HT1080 (cell line): Measurements from ENCODE around the gene EFCAB6. TPM values are rescaled to one million over a fixed set of nuclear protein-coding genes. Genes with fewer than 3 reads are reported as not detected.

Experiments used
- DNase-seq: peaks from one replicate; pipeline ENCODE4 v3.0.0-alpha.2; 2015; ENCODE audit warnings: low read depth
- small RNA-seq: library from RNA; depleted of rRNA; stranded (forward); fragments of <200 nt; gene quantifications from one replicate; pipeline ENCODE3, GENCODE V24; 2014
- total RNA-seq: library from RNA; depleted of rRNA; stranded (reverse); fragments of >200 nt; shearing (Covaris generic); gene quantifications from 2 replicates; pipeline ENCODE4 v1.2.3, GENCODE V29; 2014; rRNA removed

EFCAB6 gene
- total RNA-seq, 1 experiment from 2014 or later = not detected

GRCh38 chr22:43488031-43488866 lies 323.9 kb downstream of the EFCAB6 start:
- no peak for DNase-seq

DNA sequence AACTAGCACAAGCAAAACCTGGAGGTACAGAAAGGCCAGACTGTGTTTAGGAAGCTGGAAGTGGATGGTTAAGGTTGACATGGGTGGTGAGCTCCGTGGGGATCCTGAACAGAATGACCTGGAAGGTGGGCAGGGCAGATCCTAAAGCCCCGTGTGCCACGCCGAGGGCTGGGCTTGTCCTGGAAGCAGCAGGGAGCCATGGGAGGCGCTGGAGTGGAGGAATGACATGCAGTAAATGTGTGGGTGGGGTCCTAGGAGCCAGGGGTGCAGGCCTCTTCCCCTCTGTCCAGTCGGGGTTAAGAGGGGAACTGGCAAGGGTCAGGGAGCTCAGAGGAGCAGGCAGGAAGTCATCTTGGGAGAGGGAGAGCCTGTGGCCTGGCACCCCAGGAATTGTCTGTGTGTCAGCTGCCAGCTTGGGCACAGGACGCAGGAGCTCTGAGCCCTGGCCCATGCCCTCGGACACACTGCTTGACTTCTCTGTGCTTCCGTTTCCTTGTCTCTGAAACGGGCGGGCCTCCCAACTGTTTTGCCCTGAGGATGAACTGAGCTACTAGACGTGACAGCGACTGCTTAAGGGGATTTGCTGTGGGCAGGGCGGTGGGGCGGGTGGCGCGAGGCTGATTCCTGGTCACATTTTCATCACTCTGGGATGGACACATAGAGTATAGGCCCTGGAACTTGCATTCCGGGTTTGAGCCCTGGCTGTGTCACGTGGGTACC lies 324.6 kb downstream of the EFCAB6 start:
- no peak for DNase-seq

- no peak for DNase-seq
These were observed 326.5 kb downstream of the EFCAB6 start for GRCh38 chr22:43485502-43486089.

GRCh38 chr22:43484227-43484626 lies 327.9 kb downstream of the EFCAB6 start:
- DNase-seq = no peak

DNA sequence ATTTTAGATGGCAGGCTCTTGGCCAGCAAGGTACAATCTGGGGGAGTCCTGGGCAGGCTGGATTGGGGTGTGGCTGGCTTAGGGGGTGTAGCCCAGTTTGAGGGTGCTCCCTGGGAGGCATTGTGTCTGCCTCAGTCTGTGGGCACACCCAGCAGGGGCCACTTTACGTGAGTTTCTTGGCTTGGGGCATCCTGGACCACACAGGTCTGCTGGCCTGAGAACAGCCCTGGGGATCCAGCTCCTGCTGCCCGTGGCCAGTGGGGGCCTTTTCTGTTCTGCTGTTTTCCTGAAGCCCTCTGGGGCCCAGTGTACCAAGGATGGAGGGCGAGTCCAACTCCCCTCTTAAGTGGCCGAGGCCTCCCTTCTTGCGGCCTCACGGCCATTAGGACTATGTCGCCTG lies 328.4 kb downstream of the EFCAB6 start:
- no peak for DNase-seq

GRCh38 chr22:43483266-43483665 lies 328.8 kb downstream of the EFCAB6 start:
- no peak for DNase-seq

DNA sequence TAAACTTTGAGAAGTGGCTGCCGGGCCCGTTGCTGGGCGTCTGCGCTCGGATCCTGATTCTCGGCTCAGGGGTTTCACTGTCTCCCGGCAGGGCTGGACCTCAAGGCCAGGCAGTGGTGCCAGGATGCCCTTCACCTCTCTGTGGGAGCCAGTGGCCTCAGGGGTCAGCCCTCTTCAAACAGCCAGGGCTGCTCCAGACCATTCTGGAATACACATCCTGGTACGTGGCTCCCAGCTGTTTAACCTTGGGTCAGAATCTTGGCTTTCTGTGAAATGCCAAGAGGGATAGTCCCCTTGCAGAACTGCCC lies 329.8 kb downstream of the EFCAB6 start:
- no peak for DNase-seq

GRCh38 chr22:43481568-43482317 lies 330.4 kb downstream of the EFCAB6 start:
- DNase-seq = no peak

GRCh38 chr22:43479962-43480361 lies 332.1 kb downstream of the EFCAB6 start:
- no peak for DNase-seq

DNA sequence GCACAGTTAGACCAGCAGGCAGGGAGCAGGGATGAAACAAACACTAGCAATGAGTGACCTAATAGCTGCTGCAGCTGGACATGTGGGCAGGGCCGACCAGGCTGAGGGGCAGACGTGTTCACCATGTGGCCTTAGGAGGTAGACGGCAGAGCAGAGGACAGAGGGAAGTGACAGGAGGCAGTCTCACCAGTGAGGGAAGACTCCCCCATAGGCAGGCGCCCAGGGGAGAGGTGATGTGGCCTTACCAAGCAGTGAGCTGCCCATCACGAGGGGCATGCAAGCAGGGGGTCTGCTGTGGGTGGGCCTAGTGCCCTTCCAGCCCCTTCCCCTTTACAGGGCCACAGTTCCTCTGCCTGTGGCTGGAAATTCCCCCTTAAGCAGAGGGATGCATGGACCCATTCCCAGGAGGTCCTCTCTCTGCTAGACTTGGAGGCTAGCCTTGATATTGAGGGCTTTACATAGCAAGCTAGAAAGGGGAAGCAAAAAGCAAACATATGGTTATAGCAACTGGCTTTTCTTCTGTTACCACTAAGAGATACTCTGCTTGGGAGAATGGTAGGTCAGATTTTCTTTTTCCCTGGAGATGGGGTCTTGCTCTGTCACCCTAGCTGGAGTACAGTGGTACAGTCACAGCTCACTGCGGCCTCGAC lies 332.7 kb downstream of the EFCAB6 start:
- DNase-seq = no peak

Small RNA genes lying within 50 kb of the gene (small RNA-seq; reads per million reads assigned to genes)
- gene HMGN2P9 = not detected

Other genes starting within 250 kb of the EFCAB6 start
- 0.26 and 0.33 TPM in 2 replicates for gene SULT4A1, start 50.2 kb upstream of the EFCAB6 start, total RNA-seq
- not detected in 2 replicates for gene PNPLA5, start 79.7 kb upstream of the EFCAB6 start, total RNA-seq
- 1.7 and 4.3 TPM in 2 replicates for gene PNPLA3, start 111.5 kb upstream of the EFCAB6 start, total RNA-seq
- gene SAMM50, start 143.1 kb upstream of the EFCAB6 start, total RNA-seq = 51.8 and 57.5 TPM in 2 replicates
- 54.5 and 69.4 TPM in 2 replicates for gene PARVB, start 212.0 kb upstream of the EFCAB6 start, total RNA-seq